GM10266 (cell line): ENCODE data around the gene AFG1L.
"Not testable (repeated sequence)": the region's sequence is repeated elsewhere in the genome, so short reads cannot be mapped to it uniquely, and the experiment has no call there.

Source experiments
- DNase-seq: peaks from one replicate; pipeline ENCODE4 v3.0.0; 2012; ENCODE audit errors: extremely low spot score
- CTCF ChIP-seq: IDR thresholded peaks from 2 replicates; pipeline ENCODE4 v1.5.1; 2012; ENCODE audit warnings: mild to moderate bottlenecking, low read depth; ENCODE audit not compliant: control insufficient read depth, insufficient read depth; ENCODE audit errors: missing control alignments

Gene AFG1L

GRCh38 chr6:108559097-108559883 is 264.4 kb downstream of the AFG1L start:
- peak; percentile 85 for DNase-seq
- no peak for TF ChIP-seq CTCF

GRCh38 chr6:108559884-108560462 is 265.1 kb downstream of the AFG1L start:
- DNase-seq, result peak; percentile 36
- no peak for TF ChIP-seq CTCF

- TF ChIP-seq CTCF, result no peak
- peak; percentile 67 for DNase-seq
Measured at GRCh38 chr6:108560463-108561308, 265.8 kb downstream of the AFG1L start, which contains the start of gene FOXO3. Gene FOXO3, plus strand, starts transcription at chr6:108560917. Its CDS starts 292 bp downstream, at chr6:108561209.

GRCh38 chr6:108561309-108561647 is 266.4 kb downstream of the AFG1L start:
- not testable (repeated sequence) for DNase-seq

- no peak for TF ChIP-seq CTCF
- DNase-seq, result no peak
Measured at GRCh38 chr6:108561742-108562502, 267.1 kb downstream of the AFG1L start.

- TF ChIP-seq CTCF, result no peak
- DNase-seq, result no peak
Measured at GRCh38 chr6:108562503-108562993, 267.7 kb downstream of the AFG1L start.

GRCh38 chr6:108563292-108563691 is 268.4 kb downstream of the AFG1L start:
- DNase-seq, result no peak
- TF ChIP-seq CTCF, result no peak
